Neutrophil (primary cell): ENCODE results near the gene CLC.

ENCODE experiments used
- H3K27ac ChIP-seq: fragments of 200-600 bp; sonication (generic); 2 replicates; pipeline ENCODE4 v1.5.1; 2016; ENCODE audit warnings: mild to moderate bottlenecking, moderate library complexity
- H3K27me3 ChIP-seq: fragments of 200-600 bp; sonication (generic); 2 replicates; pipeline ENCODE4 v1.6.0; 2016; ENCODE audit warnings: mild to moderate bottlenecking
- H3K36me3 ChIP-seq: fragments of 200-600 bp; sonication (generic); 2 replicates; pipeline ENCODE4 v1.5.1; 2017
- H3K4me1 ChIP-seq, 2 experiments: fragments of 200-600 bp in 1 of 2; sonication (generic) in 1 of 2; 1 replicate in 1 of 2; 2 replicates in 1 of 2; pipeline versions ENCODE4 v1.5.1 to v1.6.1; 2013 to 2016; ENCODE audit warnings: low read depth in 1 of 2, low read length in 1 of 2, mild to moderate bottlenecking in 1 of 2, moderate library complexity in 1 of 2; ENCODE audit not compliant: control insufficient read depth in 1 of 2, insufficient read depth in 1 of 2
- H3K4me3 ChIP-seq, 2 experiments: fragments of 200-600 bp in 1 of 2; sonication (generic) in 1 of 2; 1 replicate in 1 of 2; 2 replicates in 1 of 2; pipeline ENCODE4 v1.5.1; 2013 to 2016; ENCODE audit warnings: low read depth in 1 of 2, low read length in 1 of 2, mild to moderate bottlenecking in 1 of 2, moderate library complexity in 1 of 2
- H3K9me3 ChIP-seq: fragments of 200-600 bp; sonication (generic); 2 replicates; pipeline ENCODE4 v1.5.1; 2016
- TF ChIP-seq, protein P1 (sequence below): fragments of 200-600 bp; sonication (generic); IDR thresholded peaks from 2 replicates; pipeline ENCODE4 v1.5.1; 2016; ENCODE audit warnings: antibody characterized with exemption

CLC gene

DNA sequence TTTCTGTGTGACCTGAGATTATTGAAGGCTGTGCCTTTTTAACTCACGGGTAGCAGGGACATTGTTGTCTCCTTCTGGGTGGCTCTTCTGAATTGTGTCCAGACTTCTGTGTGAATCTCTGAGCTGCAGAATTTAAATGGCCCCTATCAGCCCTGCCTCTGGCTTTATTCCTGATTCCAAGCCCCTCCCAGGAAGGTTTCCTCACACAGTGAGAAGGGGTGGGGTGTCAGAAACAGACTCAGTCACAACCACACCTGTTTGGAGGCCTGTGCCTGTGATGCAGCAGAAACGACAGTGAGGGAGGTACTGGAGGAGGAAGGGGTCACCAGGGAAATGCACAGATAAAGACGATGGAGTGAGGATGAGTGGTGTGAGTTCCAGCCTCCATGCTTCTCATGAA is at the start of gene CLC:
Gene CLC (minus strand): TSS at position 139 of the 400 bp plus-strand sequence. CDS start 77 bp downstream, at position 62.
- peaks cover 12% of the 10 kb centered on the region for H3K27me3 ChIP-seq
- TF ChIP-seq, protein P1, sequence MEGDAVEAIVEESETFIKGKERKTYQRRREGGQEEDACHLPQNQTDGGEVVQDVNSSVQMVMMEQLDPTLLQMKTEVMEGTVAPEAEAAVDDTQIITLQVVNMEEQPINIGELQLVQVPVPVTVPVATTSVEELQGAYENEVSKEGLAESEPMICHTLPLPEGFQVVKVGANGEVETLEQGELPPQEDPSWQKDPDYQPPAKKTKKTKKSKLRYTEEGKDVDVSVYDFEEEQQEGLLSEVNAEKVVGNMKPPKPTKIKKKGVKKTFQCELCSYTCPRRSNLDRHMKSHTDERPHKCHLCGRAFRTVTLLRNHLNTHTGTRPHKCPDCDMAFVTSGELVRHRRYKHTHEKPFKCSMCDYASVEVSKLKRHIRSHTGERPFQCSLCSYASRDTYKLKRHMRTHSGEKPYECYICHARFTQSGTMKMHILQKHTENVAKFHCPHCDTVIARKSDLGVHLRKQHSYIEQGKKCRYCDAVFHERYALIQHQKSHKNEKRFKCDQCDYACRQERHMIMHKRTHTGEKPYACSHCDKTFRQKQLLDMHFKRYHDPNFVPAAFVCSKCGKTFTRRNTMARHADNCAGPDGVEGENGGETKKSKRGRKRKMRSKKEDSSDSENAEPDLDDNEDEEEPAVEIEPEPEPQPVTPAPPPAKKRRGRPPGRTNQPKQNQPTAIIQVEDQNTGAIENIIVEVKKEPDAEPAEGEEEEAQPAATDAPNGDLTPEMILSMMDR, result no peak
- H3K9me3 ChIP-seq, result no peaks in the 10 kb centered on the region
- peak within 1 kb of the TSS in 1 of 2 experiments; percentile 23 for H3K4me3 ChIP-seq
- H3K4me1 ChIP-seq, result peaks cover 17 to 39% of the 10 kb centered on the region in 2 experiments
- H3K27ac ChIP-seq, result peak within 1 kb of the TSS; percentile 51
- peaks cover 14% of the 10 kb centered on the region for H3K36me3 ChIP-seq

- H3K27me3 ChIP-seq, result peaks cover 52% of the 10 kb centered on the region
- H3K9me3 ChIP-seq, result no peaks in the 10 kb centered on the region
- TF ChIP-seq, protein P1, result no peak
- H3K27ac ChIP-seq, result no peak overlapping the region
- H3K36me3 ChIP-seq, result no peaks in the 10 kb centered on the region
- H3K4me1 ChIP-seq, result no peaks in the 10 kb centered on the region
- no peak overlapping the region for H3K4me3 ChIP-seq
These were observed 43.1 kb upstream of the CLC start for GRCh38 chr19:39780894-39781293.

GRCh38 chr19:39778763-39779162 is 40.9 kb upstream of the CLC start, which contains the start of gene LEUTX:
TSS of gene LEUTX (plus strand) at chr19:39778854. CDS start at chr19:39778921, 67 bp downstream.
- TF ChIP-seq, protein P1, result no peak
- no peaks in the 10 kb centered on the region for H3K36me3 ChIP-seq

DNA sequence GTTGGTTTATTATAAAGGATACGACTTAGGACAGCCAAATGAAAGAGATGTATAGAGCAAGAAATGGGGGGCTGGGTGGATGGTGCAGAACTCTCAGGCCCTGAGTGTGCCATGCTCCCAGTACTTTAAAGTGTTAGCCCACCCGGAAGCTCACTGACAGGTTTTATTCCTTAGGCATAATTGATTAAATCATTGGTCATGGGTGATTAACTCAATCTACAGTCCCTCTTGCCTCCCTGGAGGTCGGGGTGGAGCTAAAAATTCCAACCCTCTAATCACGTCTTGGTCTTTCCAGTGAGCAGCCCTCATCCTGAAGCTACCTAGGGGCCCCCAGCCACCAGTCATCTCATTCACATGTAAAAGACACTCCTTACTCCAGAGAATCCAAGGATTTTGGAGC is 31.0 kb upstream of the CLC start:
- Histone ChIP-seq H3K27ac (no peak overlapping the region), H3K27me3 (peaks cover 31% of the 10 kb centered on the region), H3K9me3 (no peaks in the 10 kb centered on the region), H3K4me3 (no peak overlapping the region), H3K36me3 (no peaks in the 10 kb centered on the region), H3K4me1 (peaks cover 0 to 4% of the 10 kb centered on the region in 2 experiments)
- TF ChIP-seq, protein P1, result no peak

More at GRCh38 chr19:39778763-39779162, 40.9 kb upstream of the CLC start, which contains the start of gene LEUTX:
- no peak within 1 kb of the TSS for H3K4me3 ChIP-seq
- peaks cover 47% of the 10 kb centered on the region for H3K27me3 ChIP-seq
- H3K4me1 ChIP-seq, result no peaks in the 10 kb centered on the region
- H3K9me3 ChIP-seq, result no peaks in the 10 kb centered on the region
- no peak within 1 kb of the TSS for H3K27ac ChIP-seq

- no peak overlapping the region for H3K4me3 ChIP-seq
- peaks cover 0 to 4% of the 10 kb centered on the region in 2 experiments for H3K4me1 ChIP-seq
- TF ChIP-seq, protein P1, result no peak
- H3K36me3 ChIP-seq, result no peaks in the 10 kb centered on the region
- no peak overlapping the region for H3K27ac ChIP-seq
- H3K27me3 ChIP-seq, result peaks cover 31% of the 10 kb centered on the region
- H3K9me3 ChIP-seq, result no peaks in the 10 kb centered on the region
These were observed 30.5 kb upstream of the CLC start for GRCh38 chr19:39768334-39768733.
